Right lobe of liver (tissue), 6 donors: Measurements from ENCODE around the gene DYRK3. TPM values are rescaled to one million over a fixed set of nuclear protein-coding genes. Genes with fewer than 3 reads are reported as not detected.
"Not testable (repeated sequence)": the region's sequence is repeated elsewhere in the genome, so short reads cannot be mapped to it uniquely, and the experiment has no call there.

Experiments used
- ATAC-seq, 4 donors: fragments of 200-7000 bp; cut with Tn5 transposase; one replicate each; pipeline ENCODE4 v1.9.1; 2020; ENCODE audit warnings: mild to moderate bottlenecking in 4 of 4, moderate library complexity in 4 of 4
- DNase-seq, 3 donors: peaks; one replicate each; pipeline ENCODE4 v3.0.0-alpha.2; 2020
- H3K27ac ChIP-seq, 3 donors: fragments of 200-600 bp; one replicate each; pipeline ENCODE4 v1.8.0; 2022
- H3K27me3 ChIP-seq, 2 donors: fragments of 200-600 bp; one replicate each; pipeline ENCODE4 v1.8.0; 2022
- H3K36me3 ChIP-seq, 4 donors: fragments of 200-600 bp; sonication (generic) in 1 of 4; one replicate each; pipeline versions ENCODE4 v1.5.1 to v1.8.0; 2017 to 2022; ENCODE audit warnings: control low read depth in 1 of 4
- H3K4me1 ChIP-seq, 4 donors: fragments of 200-600 bp; sonication (generic) in 1 of 4; one replicate each; pipeline versions ENCODE4 v1.5.1 to v1.8.0; 2017 to 2022; ENCODE audit warnings: control low read depth in 1 of 4
- H3K4me3 ChIP-seq, 3 donors: fragments of 200-600 bp; one replicate each; pipeline ENCODE4 v1.8.0; 2022
- H3K9me3 ChIP-seq, 4 donors: fragments of 200-600 bp; sonication (generic) in 1 of 4; one replicate each; pipeline versions ENCODE4 v1.5.1 to v1.8.0; 2017 to 2022; ENCODE audit warnings: control low read depth in 1 of 4
- POLR2A ChIP-seq: fragments of 450-650 bp; IDR thresholded peaks from one replicate; pipeline ENCODE4 v1.6.1; 2017; ENCODE audit warnings: antibody characterized with exemption, mild to moderate bottlenecking
- WGBS: methylation state at CpG from one replicate; pipeline ENCODE4 v1.1.6; 2018; ENCODE audit warnings: low coverage, low lambda C conversion rate; ENCODE audit not compliant: insufficient coverage; ENCODE audit errors: missing lambda C conversion rate; 5-methylcytosine and 5-hydroxymethylcytosine counted together
- intact Hi-C, 2 donors: fragments of 100-400 bp; cut with DNase I; formaldehyde crosslinking; loops; one replicate each; pipeline versions ENCODE4 v1.11.2 to v1.14.1; 2022
- total RNA-seq, 6 experiments: library from RNA; depleted of rRNA in 2 of 6; stranded (reverse); fragments of >200 nt in 2 of 6; fragmentation: NEBNext Ultra II Directional in 3 of 6; extraction: Animal tissue kit (Norgen Biotek cat#: 25700) in 3 of 6; gene quantifications; one replicate each; pipeline versions ENCODE4 v1.1.0 to v1.2.4, GENCODE V29; 2016 to 2023
- TF ChIP-seq, protein P1 (sequence below), 4 donors: fragments of 200-600 bp in 3 of 4; fragments of 450-650 bp in 1 of 4; IDR thresholded peaks; one replicate each; pipeline versions ENCODE4 v1.5.1 to v1.8.0; 2016 to 2022; ENCODE audit warnings: antibody characterized with exemption in 4 of 4, mild to moderate bottlenecking in 2 of 4
- donor health status: DM: no; HTN: yes; CAD: no.
- donor health status: DM: no; HTN: no; CAD: no.
- donor health status: DM: no; HTN: no; CAD: no.
- donor health status: DM: no; HTN: yes; CAD: no.
- donor health status: DM: no; HTN: yes; CAD: no.

DYRK3 gene
- total RNA-seq, 6 experiments from 2014 or later: 2.8 to 5.6 (median 4.0) TPM

DNA sequence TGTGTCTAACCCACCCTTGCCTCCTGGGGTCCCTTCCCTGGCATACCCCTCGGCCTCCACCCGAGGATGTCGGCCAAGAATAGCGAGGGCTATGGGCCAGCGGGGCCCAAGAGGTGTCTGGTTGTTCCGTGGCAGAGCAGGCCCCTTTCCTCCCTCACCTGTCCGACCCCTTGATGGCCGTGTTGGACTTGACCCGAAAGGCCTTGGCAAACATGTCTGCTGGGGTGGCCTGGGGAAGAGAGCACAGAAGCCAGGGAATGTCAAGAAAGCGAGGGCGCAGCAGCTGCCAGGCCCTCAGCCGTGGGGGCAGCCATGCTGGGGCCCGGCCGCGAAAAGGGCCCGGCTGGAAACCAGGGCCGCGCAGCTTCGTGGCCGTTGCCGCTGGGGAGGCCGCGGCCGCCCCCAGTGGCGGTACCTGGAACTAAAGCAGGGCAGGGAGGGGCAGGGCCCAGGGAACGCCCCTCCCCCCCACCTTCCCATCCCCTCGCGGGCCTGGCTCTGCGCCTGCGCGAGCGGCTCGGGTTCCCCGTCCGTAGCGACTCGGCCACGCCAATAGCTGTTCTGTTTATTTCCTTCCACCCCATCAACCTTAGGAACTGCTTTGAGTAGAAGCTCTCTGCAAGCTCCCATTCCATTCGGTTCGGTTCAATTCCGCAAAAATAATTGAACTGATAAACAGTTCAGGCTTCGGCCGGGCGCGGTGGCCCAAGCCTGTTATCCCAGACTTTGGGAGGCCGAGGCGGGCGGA lies 23.0 kb upstream of the DYRK3 start, which contains the start of gene EIF2D:
TSS of gene EIF2D (minus strand) at position 337 of the 748 bp plus-strand sequence. CDS start at position 214, 123 bp downstream.
- Histone ChIP-seq H3K36me3 (peaks cover 0 to 19% (median 4%) of the 10 kb centered on the region in 4 donors), H3K9me3 (no peaks in the 10 kb centered on the region), H3K27me3 (no peaks in the 10 kb centered on the region), H3K4me1 (peaks cover 0 to 9% (median 3%) of the 10 kb centered on the region in 4 donors), H3K27ac (peak within 1 kb of the TSS; percentile 74 to 85 (median 83)), H3K4me3 (peak within 1 kb of the TSS; percentile 63 to 88 (median 78))
- 12% methylated on average over 31 of the region's 48 CpGs for WGBS
- peak; percentile 99 to 100 (median 100) for ATAC-seq
- DNase-seq: peak; percentile 94 to 96 (median 95)
- intact Hi-C loops: no loop called here
- TF ChIP-seq, protein P1, sequence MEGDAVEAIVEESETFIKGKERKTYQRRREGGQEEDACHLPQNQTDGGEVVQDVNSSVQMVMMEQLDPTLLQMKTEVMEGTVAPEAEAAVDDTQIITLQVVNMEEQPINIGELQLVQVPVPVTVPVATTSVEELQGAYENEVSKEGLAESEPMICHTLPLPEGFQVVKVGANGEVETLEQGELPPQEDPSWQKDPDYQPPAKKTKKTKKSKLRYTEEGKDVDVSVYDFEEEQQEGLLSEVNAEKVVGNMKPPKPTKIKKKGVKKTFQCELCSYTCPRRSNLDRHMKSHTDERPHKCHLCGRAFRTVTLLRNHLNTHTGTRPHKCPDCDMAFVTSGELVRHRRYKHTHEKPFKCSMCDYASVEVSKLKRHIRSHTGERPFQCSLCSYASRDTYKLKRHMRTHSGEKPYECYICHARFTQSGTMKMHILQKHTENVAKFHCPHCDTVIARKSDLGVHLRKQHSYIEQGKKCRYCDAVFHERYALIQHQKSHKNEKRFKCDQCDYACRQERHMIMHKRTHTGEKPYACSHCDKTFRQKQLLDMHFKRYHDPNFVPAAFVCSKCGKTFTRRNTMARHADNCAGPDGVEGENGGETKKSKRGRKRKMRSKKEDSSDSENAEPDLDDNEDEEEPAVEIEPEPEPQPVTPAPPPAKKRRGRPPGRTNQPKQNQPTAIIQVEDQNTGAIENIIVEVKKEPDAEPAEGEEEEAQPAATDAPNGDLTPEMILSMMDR (IDR thresholded peaks at IDR 0.05): peak; percentile 98 to 99 (median 98)
- peak; percentile 90 for TF ChIP-seq POLR2A

GRCh38 chr1:206626396-206626795 lies 8.9 kb upstream of the DYRK3 start:
- DNase-seq, H3K27ac ChIP-seq, H3K4me3 ChIP-seq, intact Hi-C loops, H3K9me3 ChIP-seq, H3K27me3 ChIP-seq, ATAC-seq, H3K4me1 ChIP-seq, H3K36me3 ChIP-seq: not testable (repeated sequence)
- 87% methylated on average over 2 of the region's 2 CpGs for WGBS

GRCh38 chr1:206628916-206629315 lies 6.4 kb upstream of the DYRK3 start:
- intact Hi-C loops: no loop called here
- ATAC-seq (no peak), DNase-seq (no peak)
- no peak overlapping the region for H3K4me3 ChIP-seq
- H3K9me3 ChIP-seq: no peaks in the 10 kb centered on the region
- 80% methylated on average over 1 of the region's 1 CpG for WGBS
- no peaks in the 10 kb centered on the region for H3K36me3 ChIP-seq
- no peak overlapping the region for H3K27ac ChIP-seq
- H3K27me3 ChIP-seq: no peaks in the 10 kb centered on the region
- H3K4me1 ChIP-seq: peaks cover 0 to 5% (median 0%) of the 10 kb centered on the region in 4 donors
- TF ChIP-seq, protein P1 (IDR thresholded peaks at IDR 0.05): no peak
- no peak for TF ChIP-seq POLR2A

DNA sequence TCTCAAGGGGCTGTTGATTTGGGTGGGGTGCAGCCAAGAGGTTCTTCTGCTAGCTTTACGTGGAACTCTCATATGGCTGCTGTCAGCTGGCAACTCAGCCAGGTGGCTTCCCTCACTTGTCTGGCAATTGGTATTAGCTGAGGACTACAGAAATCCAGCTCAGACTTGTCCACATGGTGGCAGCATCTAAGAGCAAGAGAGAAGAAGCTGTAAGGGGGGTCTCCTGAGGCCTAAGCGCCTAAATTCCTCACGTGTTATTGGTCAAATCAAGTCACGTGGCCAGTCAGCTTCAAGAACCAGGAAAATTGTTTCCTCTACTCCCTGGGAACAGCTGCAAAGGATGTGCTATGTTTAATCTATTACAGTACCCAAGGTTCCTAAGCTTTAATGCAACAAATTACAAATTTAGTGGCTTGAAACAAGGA lies 4.2 kb upstream of the DYRK3 start:
- Histone ChIP-seq H3K4me1 (peaks cover 0 to 17% (median 0%) of the 10 kb centered on the region in 4 donors), H3K36me3 (no peaks in the 10 kb centered on the region), H3K4me3 (no peak overlapping the region), H3K9me3 (no peaks in the 10 kb centered on the region), H3K27ac (no peak overlapping the region), H3K27me3 (no peaks in the 10 kb centered on the region)
- ATAC-seq (peak in 1 of 4 donors; percentile 8), DNase-seq (peak in 1 of 3 donors; percentile 56)
- intact Hi-C loops: loop anchor here in 1 of 2 donors (10.0 kb wide), 1 partner anchor 284 kb away; no protein-coding TSS in a partner anchor
- 34% methylated on average over 4 of the region's 4 CpGs for WGBS
- TF ChIP-seq, protein P1 (IDR thresholded peaks at IDR 0.05): peak; percentile 39 to 51 (median 49)
- no peak for TF ChIP-seq POLR2A

GRCh38 chr1:206633708-206634121 lies 1.6 kb upstream of the DYRK3 start:
- Histone ChIP-seq H3K36me3 (no peaks in the 10 kb centered on the region), H3K4me1 (peaks cover 0 to 17% (median 0%) of the 10 kb centered on the region in 4 donors), H3K9me3 (no peaks in the 10 kb centered on the region), H3K4me3 (no peak overlapping the region), H3K27me3 (no peaks in the 10 kb centered on the region), H3K27ac (peak overlapping the region in 2 of 3 donors; percentile 35 to 68)
- intact Hi-C loops: loop anchor here in 1 of 2 donors (10.0 kb wide), 1 partner anchor 281 kb away; no protein-coding TSS in a partner anchor
- ATAC-seq (peak; percentile 9 to 50 (median 26)), DNase-seq (no peak)
- TF ChIP-seq, protein P1 (IDR thresholded peaks at IDR 0.05): no peak
- TF ChIP-seq POLR2A: no peak
- 34% methylated on average over 7 of the region's 9 CpGs for WGBS
